Neural crest cell (in vitro differentiated cells): ENCODE measurements around the gene NCK2. TPM values are rescaled to one million over a fixed set of nuclear protein-coding genes. Genes with fewer than 3 reads are reported as not detected.

Experiments
- DNase-seq: peaks from one replicate; pipeline ENCODE4 v3.0.0; 2021; ENCODE audit warnings: low read depth, mixed read lengths, low spot score
- H3K27ac Mint-ChIP-seq: one replicate; pipeline ENCODE4 v1.8.0; 2021; ENCODE audit warnings: mild to moderate bottlenecking, mixed read lengths; ENCODE audit not compliant: unreplicated experiment
- H3K27me3 Mint-ChIP-seq: 2 replicates; pipeline ENCODE4 v1.8.0; 2021; ENCODE audit warnings: low read depth, mild to moderate bottlenecking, mixed read lengths
- H3K36me3 Mint-ChIP-seq: 2 replicates; pipeline ENCODE4 v1.8.0; 2021; ENCODE audit warnings: low read depth, mild to moderate bottlenecking, mixed read lengths
- H3K4me1 Mint-ChIP-seq: 2 replicates; pipeline ENCODE4 v1.8.0; 2021; ENCODE audit warnings: mixed read lengths
- H3K4me3 Mint-ChIP-seq: one replicate; pipeline ENCODE4 v1.8.0; 2021; ENCODE audit warnings: mild to moderate bottlenecking, mixed read lengths
- H3K9me3 Mint-ChIP-seq: 2 replicates; pipeline ENCODE4 v1.8.0; 2021; ENCODE audit warnings: mixed read lengths
- CTCF ChIP-seq: fragments of 200-600 bp; sonication (generic); conservative IDR thresholded peaks from 2 replicates; pipeline ENCODE4 v1.5.0; 2021; ENCODE audit warnings: antibody characterized with exemption, mild to moderate bottlenecking
- total RNA-seq: library from RNA; stranded (reverse); gene quantifications from 2 replicates; pipeline ENCODE4 v1.2.1, GENCODE V29; 2021

NCK2 gene
- total RNA-seq, 1 donor from 2014 or later, result 71.9 TPM

- H3K4me1 Mint-ChIP-seq, result peaks cover 27% of the 10 kb centered on the region
- TF ChIP-seq CTCF, result no peak
- DNase-seq, result no peak
- peak overlapping the region; percentile 25 for H3K4me3 Mint-ChIP-seq
- no peak overlapping the region for H3K27ac Mint-ChIP-seq
- H3K36me3 Mint-ChIP-seq, result no peaks in the 10 kb centered on the region
- peaks cover 7% of the 10 kb centered on the region for H3K27me3 Mint-ChIP-seq
- H3K9me3 Mint-ChIP-seq, result no peaks in the 10 kb centered on the region
Measured at GRCh38 chr2:105741174-105741573, 3.5 kb upstream of the NCK2 start.

- TF ChIP-seq CTCF, result no peak
- Mint-ChIP-seq H3K27me3 (peaks cover 7% of the 10 kb centered on the region), H3K9me3 (no peaks in the 10 kb centered on the region), H3K27ac (no peak overlapping the region), H3K36me3 (no peaks in the 10 kb centered on the region), H3K4me3 (peak overlapping the region; percentile 14), H3K4me1 (peaks cover 32% of the 10 kb centered on the region)
- DNase-seq, result no peak
Measured at GRCh38 chr2:105741617-105742016, 3.1 kb upstream of the NCK2 start.

GRCh38 chr2:105744091-105744908 is 412 bp upstream of the NCK2 start:
- Mint-ChIP-seq H3K27ac (peak overlapping the region; percentile 90), H3K4me3 (peak overlapping the region; percentile 93), H3K4me1 (peaks cover 53% of the 10 kb centered on the region), H3K9me3 (no peaks in the 10 kb centered on the region), H3K27me3 (peaks cover 7% of the 10 kb centered on the region), H3K36me3 (peaks cover 6% of the 10 kb centered on the region)
- peak; percentile 50 for DNase-seq
- no peak for TF ChIP-seq CTCF

GRCh38 chr2:105746177-105747080 is 1.7 kb downstream of the NCK2 start:
- H3K27ac Mint-ChIP-seq, result peak overlapping the region; percentile 96
- peaks cover 7% of the 10 kb centered on the region for H3K27me3 Mint-ChIP-seq
- peaks cover 18% of the 10 kb centered on the region for H3K36me3 Mint-ChIP-seq
- H3K4me3 Mint-ChIP-seq, result peak overlapping the region; percentile 94
- peaks cover 61% of the 10 kb centered on the region for H3K4me1 Mint-ChIP-seq
- DNase-seq, result no peak
- no peak for TF ChIP-seq CTCF
- no peaks in the 10 kb centered on the region for H3K9me3 Mint-ChIP-seq

GRCh38 chr2:105747254-105747894 is 2.7 kb downstream of the NCK2 start:
- H3K27me3 Mint-ChIP-seq, result peaks cover 7% of the 10 kb centered on the region
- peak overlapping the region; percentile 94 for H3K4me3 Mint-ChIP-seq
- no peak overlapping the region for H3K27ac Mint-ChIP-seq
- peaks cover 20% of the 10 kb centered on the region for H3K36me3 Mint-ChIP-seq
- no peak for DNase-seq
- no peaks in the 10 kb centered on the region for H3K9me3 Mint-ChIP-seq
- TF ChIP-seq CTCF, result no peak
- H3K4me1 Mint-ChIP-seq, result peaks cover 63% of the 10 kb centered on the region
